HEK293 (cell line): ENCODE results near the gene SNTG2.

Source experiments
- CTCF ChIA-PET: fragments of 350-600 bp; formaldehyde crosslinking; extraction: SDS; loops from one replicate; lab custom pipeline; 2021; ENCODE audit warnings: antibody characterized with exemption; lab: Yijun Ruan, JAX
- POLR2A ChIA-PET: fragments of 300-600 bp; formaldehyde crosslinking; extraction: SDS; loops from one replicate; lab custom pipeline; 2020; ENCODE audit warnings: antibody characterized with exemption, inconsistent platforms; lab: Yijun Ruan, JAX
- H3K27ac ChIP-seq: fragments of 200-500 bp; sonication (Bioruptor generic); 2 replicates; pipeline ENCODE4 v1.5.1; 2014; ENCODE audit warnings: low read depth, low read length, control low read depth, inconsistent platforms; ENCODE audit errors: extremely low read depth
- H3K36me3 ChIP-seq, 2 experiments: fragments of 200-500 bp in 1 of 2; sonication (Bioruptor generic) in 1 of 2; 1 replicate in 1 of 2; 2 replicates in 1 of 2; pipeline ENCODE4 v1.5.1; 2014 to 2017; ENCODE audit warnings: inconsistent platforms in 2 of 2, low read length in 2 of 2; ENCODE audit not compliant: control insufficient read depth in 2 of 2, insufficient read depth in 1 of 2
- H3K4me1 ChIP-seq: fragments of 200-500 bp; sonication (Bioruptor generic); 2 replicates; pipeline ENCODE4 v1.5.1; 2014; ENCODE audit warnings: mild to moderate bottlenecking, low read length, inconsistent platforms; ENCODE audit not compliant: control insufficient read depth, insufficient read depth
- H3K4me3 ChIP-seq: 2 replicates; pipeline ENCODE4 v1.5.1; 2011; ENCODE audit warnings: low read depth, mild to moderate bottlenecking, control low read depth, low read length, moderate library complexity
- H3K9me3 ChIP-seq: fragments of 200-500 bp; sonication (Bioruptor generic); 2 replicates; pipeline ENCODE4 v1.5.1; 2014; ENCODE audit warnings: low read depth, low read length, inconsistent platforms; ENCODE audit not compliant: control insufficient read depth, insufficient read depth
- BCL11B ChIP-seq: fragments of 450-650 bp; formaldehyde crosslinking; IDR thresholded peaks from 2 replicates; pipeline ENCODE4 v1.5.1; 2016; ENCODE audit warnings: low read depth, missing biosample characterization, missing genetic modification characterization
- BCL6B ChIP-seq: fragments of 450-650 bp; formaldehyde crosslinking; IDR thresholded peaks from 2 replicates; pipeline ENCODE4 v1.5.1; 2017; ENCODE audit warnings: missing biosample characterization, missing genetic modification characterization
- IKZF3 ChIP-seq: fragments of 450-650 bp; IDR thresholded peaks from 2 replicates; pipeline ENCODE4 v1.5.0; 2018; ENCODE audit warnings: missing biosample characterization, mild to moderate bottlenecking, missing genetic modification characterization, moderate library complexity
- OVOL3 ChIP-seq: fragments of 450-650 bp; formaldehyde crosslinking; IDR thresholded peaks from 2 replicates; pipeline ENCODE4 v1.5.1; 2016; ENCODE audit warnings: missing biosample characterization, missing genetic modification characterization
- PRDM4 ChIP-seq: fragments of 450-650 bp; formaldehyde crosslinking; IDR thresholded peaks from 2 replicates; pipeline ENCODE4 v1.5.1; 2017; ENCODE audit warnings: missing biosample characterization, missing genetic modification characterization
- REPIN1 ChIP-seq: fragments of 450-650 bp; formaldehyde crosslinking; IDR thresholded peaks from 2 replicates; pipeline ENCODE4 v1.5.1; 2017; ENCODE audit warnings: missing biosample characterization, missing genetic modification characterization, low read depth
- ZBTB7A ChIP-seq: fragments of 450-650 bp; formaldehyde crosslinking; IDR thresholded peaks from 2 replicates; pipeline ENCODE4 v1.5.1; 2016; ENCODE audit warnings: low read depth, missing biosample characterization, missing genetic modification characterization
- ZNF140 ChIP-seq: fragments of 450-650 bp; formaldehyde crosslinking; IDR thresholded peaks from 2 replicates; pipeline ENCODE4 v1.5.1; 2016; ENCODE audit warnings: missing biosample characterization, missing genetic modification characterization
- ZNF239 ChIP-seq: fragments of 450-650 bp; formaldehyde crosslinking; IDR thresholded peaks from 2 replicates; pipeline ENCODE4 v1.5.1; 2016; ENCODE audit warnings: missing biosample characterization, missing genetic modification characterization
- ZNF292 ChIP-seq: fragments of 450-650 bp; formaldehyde crosslinking; IDR thresholded peaks from 2 replicates; pipeline ENCODE4 v1.5.1; 2016; ENCODE audit warnings: low read depth, missing biosample characterization, missing genetic modification characterization, borderline replicate concordance
- ZNF324 ChIP-seq: fragments of 450-650 bp; formaldehyde crosslinking; IDR thresholded peaks from 2 replicates; pipeline ENCODE4 v1.5.1; 2016; ENCODE audit warnings: missing biosample characterization, missing genetic modification characterization
- ZNF48 ChIP-seq: fragments of 450-650 bp; formaldehyde crosslinking; IDR thresholded peaks from 2 replicates; pipeline ENCODE4 v1.5.1; 2016; ENCODE audit warnings: missing biosample characterization, missing genetic modification characterization
- ZNF521 ChIP-seq: fragments of 450-650 bp; formaldehyde crosslinking; IDR thresholded peaks from 2 replicates; pipeline ENCODE4 v1.5.1; 2017; ENCODE audit warnings: missing biosample characterization, mild to moderate bottlenecking, missing genetic modification characterization
- ZNF610 ChIP-seq: fragments of 450-650 bp; formaldehyde crosslinking; IDR thresholded peaks from 2 replicates; pipeline ENCODE4 v1.5.1; 2016; ENCODE audit warnings: missing biosample characterization, missing genetic modification characterization, borderline replicate concordance
- ZNF624 ChIP-seq: fragments of 450-650 bp; formaldehyde crosslinking; IDR thresholded peaks from 2 replicates; pipeline ENCODE4 v1.5.1; 2017; ENCODE audit warnings: missing biosample characterization, missing genetic modification characterization
- ZNF654 ChIP-seq: fragments of 450-650 bp; formaldehyde crosslinking; IDR thresholded peaks from 2 replicates; pipeline ENCODE4 v1.5.1; 2016; ENCODE audit warnings: low read depth, missing biosample characterization, missing genetic modification characterization
- ZNF707 ChIP-seq: fragments of 450-650 bp; formaldehyde crosslinking; IDR thresholded peaks from 2 replicates; pipeline ENCODE4 v1.5.1; 2016; ENCODE audit warnings: missing biosample characterization, missing genetic modification characterization
- ZNF792 ChIP-seq: fragments of 450-650 bp; formaldehyde crosslinking; IDR thresholded peaks from 2 replicates; pipeline ENCODE4 v1.5.1; 2016; ENCODE audit warnings: missing biosample characterization, missing genetic modification characterization
- TF ChIP-seq, protein P1 (sequence below): fragments of 450-650 bp; IDR thresholded peaks from 2 replicates; pipeline ENCODE4 v1.5.1; 2018; ENCODE audit warnings: missing biosample characterization, missing genetic modification characterization
- TF ChIP-seq, protein P2 (sequence below): fragments of 450-650 bp; formaldehyde crosslinking; IDR thresholded peaks from 2 replicates; pipeline ENCODE4 v1.5.1; 2016; ENCODE audit warnings: missing biosample characterization, missing genetic modification characterization, borderline replicate concordance

Gene SNTG2

DNA sequence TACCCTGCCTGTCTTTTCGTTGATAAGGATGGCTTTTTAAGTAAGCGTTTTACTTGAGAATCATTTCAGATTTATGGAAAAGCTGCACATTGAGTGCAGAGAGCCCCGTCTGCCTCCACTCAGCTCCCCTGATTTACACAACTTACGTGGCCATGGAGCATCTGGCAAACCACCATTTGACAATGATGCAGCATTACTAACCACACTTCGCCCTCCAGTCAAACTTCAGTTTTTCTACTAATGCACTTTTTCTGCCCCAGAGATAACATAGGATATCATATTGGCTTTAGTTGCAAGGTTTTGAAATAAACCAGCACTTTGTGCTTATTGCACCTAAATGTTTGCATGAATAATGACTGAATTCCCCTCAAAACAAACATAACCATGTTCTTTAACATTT, 297.5 kb downstream of the SNTG2 start:
- no peak overlapping the region for H3K4me3 ChIP-seq
- no peaks in the 10 kb centered on the region for H3K9me3 ChIP-seq
- no peaks in the 10 kb centered on the region for H3K36me3 ChIP-seq
- H3K4me1 ChIP-seq, result no peaks in the 10 kb centered on the region
- H3K27ac ChIP-seq, result no peak overlapping the region
- ChIA-PET CTCF (no interaction called here), POLR2A (no interaction called here)
- no peak for TF ChIP-seq ZNF521 (tag by site-specific recombination)
- TF ChIP-seq ZNF292 (tag by site-specific recombination), result no peak
- no peak for TF ChIP-seq ZNF610 (tag by site-specific recombination)
- TF ChIP-seq ZNF239 (tag by site-specific recombination), result no peak
- no peak for TF ChIP-seq ZNF792 (tag by site-specific recombination)
- no peak for TF ChIP-seq ZBTB7A (tag by site-specific recombination)
- TF ChIP-seq ZNF654 (tag by site-specific recombination), result no peak
- no peak for TF ChIP-seq PRDM4
- TF ChIP-seq ZNF48 (tag by site-specific recombination), result no peak
- TF ChIP-seq, protein P1, sequence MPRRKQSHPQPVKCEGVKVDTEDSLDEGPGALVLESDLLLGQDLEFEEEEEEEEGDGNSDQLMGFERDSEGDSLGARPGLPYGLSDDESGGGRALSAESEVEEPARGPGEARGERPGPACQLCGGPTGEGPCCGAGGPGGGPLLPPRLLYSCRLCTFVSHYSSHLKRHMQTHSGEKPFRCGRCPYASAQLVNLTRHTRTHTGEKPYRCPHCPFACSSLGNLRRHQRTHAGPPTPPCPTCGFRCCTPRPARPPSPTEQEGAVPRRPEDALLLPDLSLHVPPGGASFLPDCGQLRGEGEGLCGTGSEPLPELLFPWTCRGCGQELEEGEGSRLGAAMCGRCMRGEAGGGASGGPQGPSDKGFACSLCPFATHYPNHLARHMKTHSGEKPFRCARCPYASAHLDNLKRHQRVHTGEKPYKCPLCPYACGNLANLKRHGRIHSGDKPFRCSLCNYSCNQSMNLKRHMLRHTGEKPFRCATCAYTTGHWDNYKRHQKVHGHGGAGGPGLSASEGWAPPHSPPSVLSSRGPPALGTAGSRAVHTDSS (tag by site-specific recombination), result no peak
- no peak for TF ChIP-seq IKZF3
- no peak for TF ChIP-seq BCL11B (tag by site-specific recombination)
- TF ChIP-seq ZNF624 (tag by site-specific recombination), result no peak
- TF ChIP-seq ZNF324 (tag by site-specific recombination), result no peak
- TF ChIP-seq OVOL3 (tag by site-specific recombination), result no peak
- no peak for TF ChIP-seq REPIN1
- TF ChIP-seq, protein P2, sequence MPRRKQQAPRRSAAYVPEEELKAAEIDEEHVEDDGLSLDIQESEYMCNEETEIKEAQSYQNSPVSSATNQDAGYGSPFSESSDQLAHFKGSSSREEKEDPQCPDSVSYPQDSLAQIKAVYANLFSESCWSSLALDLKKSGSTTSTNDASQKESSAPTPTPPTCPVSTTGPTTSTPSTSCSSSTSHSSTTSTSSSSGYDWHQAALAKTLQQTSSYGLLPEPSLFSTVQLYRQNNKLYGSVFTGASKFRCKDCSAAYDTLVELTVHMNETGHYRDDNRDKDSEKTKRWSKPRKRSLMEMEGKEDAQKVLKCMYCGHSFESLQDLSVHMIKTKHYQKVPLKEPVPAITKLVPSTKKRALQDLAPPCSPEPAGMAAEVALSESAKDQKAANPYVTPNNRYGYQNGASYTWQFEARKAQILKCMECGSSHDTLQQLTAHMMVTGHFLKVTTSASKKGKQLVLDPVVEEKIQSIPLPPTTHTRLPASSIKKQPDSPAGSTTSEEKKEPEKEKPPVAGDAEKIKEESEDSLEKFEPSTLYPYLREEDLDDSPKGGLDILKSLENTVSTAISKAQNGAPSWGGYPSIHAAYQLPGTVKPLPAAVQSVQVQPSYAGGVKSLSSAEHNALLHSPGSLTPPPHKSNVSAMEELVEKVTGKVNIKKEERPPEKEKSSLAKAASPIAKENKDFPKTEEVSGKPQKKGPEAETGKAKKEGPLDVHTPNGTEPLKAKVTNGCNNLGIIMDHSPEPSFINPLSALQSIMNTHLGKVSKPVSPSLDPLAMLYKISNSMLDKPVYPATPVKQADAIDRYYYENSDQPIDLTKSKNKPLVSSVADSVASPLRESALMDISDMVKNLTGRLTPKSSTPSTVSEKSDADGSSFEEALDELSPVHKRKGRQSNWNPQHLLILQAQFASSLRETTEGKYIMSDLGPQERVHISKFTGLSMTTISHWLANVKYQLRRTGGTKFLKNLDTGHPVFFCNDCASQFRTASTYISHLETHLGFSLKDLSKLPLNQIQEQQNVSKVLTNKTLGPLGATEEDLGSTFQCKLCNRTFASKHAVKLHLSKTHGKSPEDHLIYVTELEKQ (tag by site-specific recombination), result no peak
- TF ChIP-seq ZNF707 (tag by site-specific recombination), result no peak

- ChIA-PET CTCF (no interaction called here), POLR2A (no interaction called here)
- H3K27ac ChIP-seq, result no peak overlapping the region
- H3K4me3 ChIP-seq, result no peak overlapping the region
- H3K9me3 ChIP-seq, result no peaks in the 10 kb centered on the region
- no peaks in the 10 kb centered on the region for H3K4me1 ChIP-seq
- no peaks in the 10 kb centered on the region for H3K36me3 ChIP-seq
- TF ChIP-seq BCL6B (tag by site-specific recombination), result no peak
- no peak for TF ChIP-seq ZNF48 (tag by site-specific recombination)
- no peak for TF ChIP-seq ZNF140
- no peak for TF ChIP-seq REPIN1
- TF ChIP-seq, protein P2 (tag by site-specific recombination), result no peak
These were observed 299.4 kb downstream of the SNTG2 start for GRCh38 chr2:1249897-1250687.
